K562 treated with DMSO at 1 percent for 4 hours (cell line): ENCODE results near the gene FAM78B. TPM values are rescaled to one million over a fixed set of nuclear protein-coding genes. Genes with fewer than 3 reads are reported as not detected.

Experiments
- total RNA-seq: library from RNA; unstranded; fragments of 300-600 nt; gene quantifications from 2 replicates; pipeline ENCODE4 v1.2.3, GENCODE V29; 2022; ENCODE audit not compliant: insufficient read depth

The FAM78B gene
- 0.86 TPM in 1 of 2 replicates, not detected in the other for total RNA-seq

GRCh38 chr1:166166698-166167571 is at the start of gene FAM78B:
FAM78B (minus strand) TSS chr1:166167001; CDS start chr1:166166248, 753 bp downstream.

